ENCODE results near the gene THAP7. TPM values are rescaled to one million over a fixed set of nuclear protein-coding genes. Genes with fewer than 3 reads are reported as not detected.

The THAP7 gene
- total RNA-seq, 2 experiments from 2014 or later: 29.1 to 29.8 TPM

GRCh38 chr22:21026783-21027692 lies 25.1 kb upstream of the THAP7 start:
- ChIA-PET POLR2A (no interaction called here), CTCF (interaction anchor here (1.7 kb wide), 1 partner anchor 13 kb away, joined by 3 read pairs; the partner anchor contains the start of gene P2RX6)
- Mint-ChIP-seq H3K9me3 (peaks cover 2% of the 10 kb centered on the region), H3K4me1 (peaks cover 18% of the 10 kb centered on the region), H3K36me3 (ENCODE audit: low read depth) (no peaks in the 10 kb centered on the region), H3K4me3 (no peak overlapping the region), H3K27ac (no peak overlapping the region), H3K27me3 (peaks cover 11% of the 10 kb centered on the region)
- no peak for DNase-seq

GRCh38 chr22:21025763-21026755 lies 24.1 kb upstream of the THAP7 start:
- H3K27ac Mint-ChIP-seq: peak overlapping the region; percentile 57
- ChIA-PET POLR2A (no interaction called here), CTCF (no interaction called here)
- DNase-seq: no peak
- peaks cover 2% of the 10 kb centered on the region for H3K9me3 Mint-ChIP-seq
- H3K27me3 Mint-ChIP-seq: peaks cover 6% of the 10 kb centered on the region
- H3K4me1 Mint-ChIP-seq: peaks cover 18% of the 10 kb centered on the region
- H3K36me3 Mint-ChIP-seq (ENCODE audit: low read depth): no peaks in the 10 kb centered on the region
- H3K4me3 Mint-ChIP-seq: no peak overlapping the region

DNA sequence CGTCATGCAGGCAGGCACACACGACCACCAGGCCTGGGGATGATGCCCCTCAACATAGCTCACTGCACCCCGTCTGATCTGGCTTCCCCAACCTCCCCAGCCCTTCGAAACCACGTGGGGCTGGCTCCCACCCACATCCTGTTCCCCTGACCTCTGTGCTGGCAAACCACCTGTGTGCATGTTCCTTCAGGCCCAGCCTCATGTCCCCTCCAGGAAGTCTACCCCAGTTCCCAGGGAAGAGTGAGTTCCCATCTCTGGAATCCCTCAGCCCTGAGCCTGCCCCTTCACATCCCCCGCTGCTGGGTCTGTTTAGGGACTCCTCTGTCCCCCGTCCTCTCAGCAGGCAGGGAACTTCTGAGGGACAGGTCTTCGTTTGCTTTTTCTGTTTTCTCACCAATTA lies 23.3 kb upstream of the THAP7 start:
- Mint-ChIP-seq H3K4me1 (peaks cover 18% of the 10 kb centered on the region), H3K27me3 (no peaks in the 10 kb centered on the region), H3K36me3 (ENCODE audit: low read depth) (no peaks in the 10 kb centered on the region), H3K4me3 (no peak overlapping the region), H3K9me3 (peaks cover 2% of the 10 kb centered on the region), H3K27ac (peak overlapping the region; percentile 85)
- DNase-seq: peak; percentile 56
- POLR2A ChIA-PET: no interaction called here
- CTCF ChIA-PET: no interaction called here

DNA sequence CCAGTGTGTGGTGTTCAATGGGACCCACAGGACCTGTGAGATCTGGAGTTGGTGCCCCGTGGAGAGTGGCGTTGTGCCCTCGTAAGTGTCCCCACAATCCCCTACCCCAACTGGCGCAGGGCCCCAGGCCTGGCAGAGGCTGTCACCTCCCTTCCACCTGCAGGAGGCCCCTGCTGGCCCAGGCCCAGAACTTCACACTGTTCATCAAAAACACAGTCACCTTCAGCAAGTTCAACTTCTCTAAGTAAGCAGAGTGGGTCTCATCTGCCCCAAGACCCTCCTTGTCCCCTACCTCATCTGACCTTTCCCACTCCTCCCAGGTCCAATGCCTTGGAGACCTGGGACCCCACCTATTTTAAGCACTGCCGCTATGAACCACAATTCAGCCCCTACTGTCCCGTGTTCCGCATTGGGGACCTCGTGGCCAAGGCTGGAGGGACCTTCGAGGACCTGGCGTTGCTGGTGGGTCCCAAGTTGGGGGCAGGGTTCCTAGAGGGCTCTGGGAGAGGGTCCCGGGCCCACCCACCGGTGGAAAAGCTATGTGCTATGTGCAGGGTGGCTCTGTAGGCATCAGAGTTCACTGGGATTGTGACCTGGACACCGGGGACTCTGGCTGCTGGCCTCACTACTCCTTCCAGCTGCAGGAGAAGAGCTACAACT lies 21.2 kb upstream of the THAP7 start:
- Mint-ChIP-seq H3K27me3 (no peaks in the 10 kb centered on the region), H3K27ac (no peak overlapping the region), H3K36me3 (ENCODE audit: low read depth) (no peaks in the 10 kb centered on the region), H3K9me3 (peaks cover 2% of the 10 kb centered on the region), H3K4me3 (no peak overlapping the region), H3K4me1 (peaks cover 18% of the 10 kb centered on the region)
- ChIA-PET POLR2A (no interaction called here), CTCF (interaction anchor here (0.7 to 1.0 kb wide), 2 partner anchors 21 to 24 kb away, joined by 3 to 4 read pairs; partner anchors contain the start of gene THAP7)
- DNase-seq: no peak

DNA sequence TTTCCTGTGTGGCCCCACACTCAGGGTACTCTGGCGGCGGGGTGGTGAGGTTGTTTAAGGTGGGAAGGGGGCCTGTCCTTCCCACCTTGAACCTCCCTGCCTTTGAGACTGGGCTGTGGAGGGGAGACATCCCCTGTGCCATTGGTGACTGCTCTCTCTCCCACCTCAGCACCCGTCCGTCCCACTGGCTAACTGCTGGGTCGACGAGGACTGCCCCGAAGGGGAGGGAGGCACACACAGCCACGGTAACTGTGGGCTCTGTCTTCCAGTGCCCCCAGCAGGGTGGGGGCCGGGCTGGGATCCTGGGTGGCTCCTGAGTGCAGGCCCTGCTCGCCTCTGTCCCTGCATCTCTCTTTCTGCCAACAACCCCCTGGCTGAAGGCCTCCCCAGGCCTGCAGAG lies 20.6 kb upstream of the THAP7 start:
- peaks cover 2% of the 10 kb centered on the region for H3K9me3 Mint-ChIP-seq
- DNase-seq: no peak
- H3K4me1 Mint-ChIP-seq: peaks cover 18% of the 10 kb centered on the region
- no peaks in the 10 kb centered on the region for H3K27me3 Mint-ChIP-seq
- no peak overlapping the region for H3K4me3 Mint-ChIP-seq
- ChIA-PET POLR2A (no interaction called here), CTCF (interaction anchor here (0.6 kb wide), 1 partner anchor 21 kb away, joined by 4 read pairs; no protein-coding TSS in a partner anchor)
- H3K27ac Mint-ChIP-seq: no peak overlapping the region
- no peaks in the 10 kb centered on the region for H3K36me3 Mint-ChIP-seq (ENCODE audit: low read depth)

GRCh38 chr22:21020802-21021429 lies 19.0 kb upstream of the THAP7 start:
- Mint-ChIP-seq H3K4me3 (no peak overlapping the region), H3K27me3 (peaks cover 4% of the 10 kb centered on the region)
- POLR2A ChIA-PET: no interaction called here

GRCh38 chr22:21018314-21018713 lies 16.4 kb upstream of the THAP7 start:
- peaks cover 4% of the 10 kb centered on the region for H3K27me3 Mint-ChIP-seq
- no peaks in the 10 kb centered on the region for H3K36me3 Mint-ChIP-seq (ENCODE audit: low read depth)
- DNase-seq: no peak
- peaks cover 16% of the 10 kb centered on the region for H3K4me1 Mint-ChIP-seq
- H3K27ac Mint-ChIP-seq: no peak overlapping the region
- H3K4me3 Mint-ChIP-seq: no peak overlapping the region
- ChIA-PET POLR2A (no interaction called here), CTCF (interaction anchor here (1.6 kb wide), 1 partner anchor 23 kb away, joined by 3 read pairs; no protein-coding TSS in a partner anchor)
- H3K9me3 Mint-ChIP-seq: no peaks in the 10 kb centered on the region

More at GRCh38 chr22:21020802-21021429, 19.0 kb upstream of the THAP7 start:
- peaks cover 2% of the 10 kb centered on the region for H3K9me3 Mint-ChIP-seq
- CTCF ChIA-PET: interaction anchor here (0.7 to 1.1 kb wide), 4 partner anchors 16 to 556 kb away, joined by 3 read pairs; partner anchors contain the start of gene LZTR1
- no peak overlapping the region for H3K27ac Mint-ChIP-seq
- peak; percentile 43 for DNase-seq
- H3K4me1 Mint-ChIP-seq: peaks cover 15% of the 10 kb centered on the region
- no peaks in the 10 kb centered on the region for H3K36me3 Mint-ChIP-seq (ENCODE audit: low read depth)

- peaks cover 4% of the 10 kb centered on the region for H3K27me3 Mint-ChIP-seq
- peaks cover 16% of the 10 kb centered on the region for H3K4me1 Mint-ChIP-seq
- no peak overlapping the region for H3K4me3 Mint-ChIP-seq
- ChIA-PET POLR2A (no interaction called here), CTCF (no interaction called here)
- no peak overlapping the region for H3K27ac Mint-ChIP-seq
- DNase-seq: no peak
- no peaks in the 10 kb centered on the region for H3K9me3 Mint-ChIP-seq
- no peaks in the 10 kb centered on the region for H3K36me3 Mint-ChIP-seq (ENCODE audit: low read depth)
These were observed 14.9 kb upstream of the THAP7 start for GRCh38 chr22:21016644-21017420.

DNA sequence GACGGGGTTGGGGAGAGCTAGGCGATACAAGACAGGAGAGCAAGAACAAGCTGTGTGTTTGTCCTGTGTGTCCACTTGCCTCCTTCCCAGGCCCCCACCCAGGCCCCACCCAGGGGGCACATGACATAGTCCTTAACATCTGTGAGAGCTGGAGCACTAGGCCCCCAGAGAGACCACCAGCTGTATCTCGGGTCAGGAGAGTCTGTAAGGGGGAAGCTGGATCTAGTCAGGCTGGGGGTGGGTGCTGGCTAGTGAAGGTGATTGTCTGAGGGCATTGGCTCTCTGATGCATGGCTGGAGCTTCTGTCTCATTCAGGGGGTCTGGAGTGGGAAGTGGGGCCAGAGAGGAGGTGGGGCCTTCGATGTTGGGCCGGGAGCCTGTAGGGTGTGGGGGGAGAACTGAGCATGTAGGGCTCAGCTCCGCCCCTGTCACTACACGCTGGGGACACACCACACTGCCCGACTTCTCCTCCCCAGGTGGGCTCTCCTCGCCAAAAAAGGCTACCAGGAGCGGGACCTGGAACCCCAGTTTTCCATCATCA lies 13.6 kb upstream of the THAP7 start:
- peaks cover 4% of the 10 kb centered on the region for H3K27me3 Mint-ChIP-seq
- ChIA-PET POLR2A (interaction anchor here (0.6 kb wide), 1 partner anchor 60 kb away, joined by 8 read pairs; no protein-coding TSS in a partner anchor), CTCF (no interaction called here)
- no peak overlapping the region for H3K27ac Mint-ChIP-seq
- no peak overlapping the region for H3K4me3 Mint-ChIP-seq
- H3K4me1 Mint-ChIP-seq: peaks cover 16% of the 10 kb centered on the region
- H3K9me3 Mint-ChIP-seq: no peaks in the 10 kb centered on the region
- DNase-seq: no peak
- H3K36me3 Mint-ChIP-seq (ENCODE audit: low read depth): no peaks in the 10 kb centered on the region

DNA sequence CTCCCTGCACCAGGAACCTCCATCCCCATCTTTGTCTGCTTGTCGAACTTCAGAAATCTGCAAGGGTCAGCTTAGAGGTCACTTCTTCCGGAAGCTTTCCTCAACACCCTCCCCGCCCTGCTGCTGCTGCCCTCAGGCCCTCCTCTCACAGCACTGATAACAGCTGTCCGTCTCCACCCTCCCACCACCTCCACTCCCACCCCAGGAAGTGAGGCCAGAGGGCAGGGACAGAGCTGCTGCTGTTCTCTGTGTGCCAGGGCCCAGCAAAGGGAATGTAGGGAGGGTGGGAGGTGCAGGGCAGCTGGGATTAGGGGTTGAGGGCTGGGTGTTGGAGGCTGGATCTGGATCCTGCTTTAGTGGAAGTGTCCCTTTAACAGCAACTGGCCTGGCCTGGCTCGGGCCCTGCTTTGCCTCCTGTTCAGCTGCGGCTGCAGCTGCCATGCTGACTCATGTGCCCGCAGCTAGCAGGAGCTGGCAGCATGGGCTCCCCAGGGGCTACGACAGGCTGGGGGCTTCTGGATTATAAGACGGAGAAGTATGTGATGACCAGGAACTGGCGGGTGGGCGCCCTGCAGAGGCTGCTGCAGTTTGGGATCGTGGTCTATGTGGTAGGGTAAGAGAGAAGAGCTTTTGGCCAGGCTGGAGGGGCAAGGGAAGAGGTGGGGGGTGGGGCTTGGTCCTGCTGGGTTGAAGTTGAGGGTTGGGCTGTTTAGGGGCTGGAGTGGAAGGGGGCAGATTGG lies 13.0 kb upstream of the THAP7 start, which contains the start of gene P2RX6:
TSS of gene P2RX6 (plus strand) at position 440 of the 740 bp plus-strand sequence. CDS start at position 450, 10 bp downstream.
- no peak for DNase-seq

More for the DNA sequence above, 13.0 kb upstream of the THAP7 start, which contains the start of gene P2RX6:
- H3K27ac Mint-ChIP-seq: peak within 1 kb of the TSS; percentile 78
- CTCF ChIA-PET: interaction anchor here (1.2 kb wide), 1 partner anchor 13 kb away, joined by 3 read pairs; no protein-coding TSS in a partner anchor
- no peaks in the 10 kb centered on the region for H3K36me3 Mint-ChIP-seq (ENCODE audit: low read depth)
- peaks cover 16% of the 10 kb centered on the region for H3K4me1 Mint-ChIP-seq
- H3K4me3 Mint-ChIP-seq: peak within 1 kb of the TSS; percentile 61
- H3K9me3 Mint-ChIP-seq: no peaks in the 10 kb centered on the region
- POLR2A ChIA-PET: interaction anchor here (0.6 kb wide), 1 partner anchor 60 kb away, joined by 8 read pairs; no protein-coding TSS in a partner anchor
- H3K27me3 Mint-ChIP-seq: peaks cover 4% of the 10 kb centered on the region

All from activated CD4-positive, alpha-beta T cell treated with anti-CD3 and anti-CD28 coated beads, Interleukin-2, amount 10 ng/mL, durations not matched to agents 7 days and 5 days (primary cell).